ENCODE results near the gene GSS. TPM values are rescaled to one million over a fixed set of nuclear protein-coding genes. Genes with fewer than 3 reads are reported as not detected.
A peak's percentile ranks its signal among the peaks of the same experiment; 100 is the strongest.
"Not testable (repeated sequence)": the region's sequence is repeated elsewhere in the genome, so short reads cannot be mapped to it uniquely, and the experiment has no call there.

The GSS gene
- total and polyA plus RNA-seq, 2 experiments from 2014 or later: 68.3 to 80.7 TPM

DNA sequence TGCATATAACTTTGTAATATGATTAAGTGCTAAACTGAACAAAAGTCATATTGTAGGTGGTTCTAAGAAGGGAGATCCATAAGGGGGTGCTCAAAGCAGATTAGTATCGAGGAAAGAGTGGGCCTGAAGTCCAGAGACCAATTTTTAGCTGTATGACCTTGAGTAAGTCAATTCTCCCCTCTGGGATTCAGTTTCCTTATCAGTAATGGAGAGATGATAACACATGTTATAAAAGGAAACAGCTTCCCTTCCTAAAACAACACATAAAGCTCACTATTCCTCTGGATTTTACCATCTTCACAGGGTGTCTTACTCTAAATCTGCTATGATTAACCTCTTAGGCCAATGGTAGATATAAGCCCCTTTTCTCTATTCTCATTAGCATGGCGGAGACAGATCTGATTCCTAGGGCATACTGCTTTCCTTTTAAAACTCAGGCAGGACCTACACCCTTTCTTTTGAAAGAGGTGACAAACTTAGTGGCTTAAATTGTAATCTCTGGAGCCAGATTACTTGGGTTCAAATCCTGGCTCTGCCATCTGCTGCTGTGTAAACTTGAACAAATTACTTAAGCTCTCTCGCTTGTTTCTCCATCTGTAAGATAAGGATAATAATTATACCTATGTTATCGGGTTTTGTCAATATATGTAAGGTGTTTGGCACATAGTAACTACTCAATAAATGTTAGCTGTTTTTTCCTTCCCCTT, 39.7 kb downstream of the GSS start:
- DNase-seq: no peak
- no peaks in the 10 kb centered on the region for H3K36me3 ChIP-seq (ENCODE audit: low read depth)

DNA sequence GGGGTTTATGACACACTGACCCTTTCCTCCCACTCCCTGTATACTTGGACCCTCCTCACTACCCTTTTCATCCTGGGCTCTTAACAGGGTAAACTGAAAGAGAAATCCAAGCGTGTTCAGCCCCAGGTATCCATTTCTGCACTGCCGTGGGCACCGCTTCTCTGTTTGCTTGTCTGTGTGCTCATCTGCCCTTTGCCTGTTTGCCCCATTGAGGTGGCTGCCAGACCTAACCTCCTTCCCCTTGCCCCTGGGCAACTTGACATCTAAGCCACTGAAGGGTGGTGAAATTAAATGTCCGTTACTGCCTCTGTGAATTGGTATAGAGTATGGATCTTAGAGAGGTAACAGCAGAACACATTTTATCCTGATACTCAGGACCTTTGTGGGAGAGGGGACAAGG, 40.5 kb downstream of the GSS start:
- Histone ChIP-seq H3K9me2 (ENCODE audit: insufficient read depth) (no peaks in the 10 kb centered on the region), H3K4me3 (no peak overlapping the region), H3K79me2 (ENCODE audit: insufficient read depth) (no peaks in the 10 kb centered on the region; the same call in 1 of the 2 replicates), H3K4me1 (ENCODE audit: insufficient read depth) (no peaks in the 10 kb centered on the region), H2AFZ (no peak overlapping the region), H3K27ac (no peak overlapping the region), H3K4me2 (ENCODE audit: unreplicated experiment) (no peak overlapping the region), H3K9ac (no peak overlapping the region), H3K9me3 (ENCODE audit: low read depth) (no peaks in the 10 kb centered on the region), H4K20me1 (ENCODE audit: insufficient read depth) (no peaks in the 10 kb centered on the region), H3K36me3 (ENCODE audit: low read depth) (no peaks in the 10 kb centered on the region), H3K27me3 (replicated peaks; ENCODE audit: insufficient read depth) (no peaks in the 10 kb centered on the region), H3F3A (ENCODE audit: insufficient read depth) (no peaks in the 10 kb centered on the region)
- in situ Hi-C loops (cut with MboI): no loop called here
- DNase-seq: no peak
- 90 to 94% methylated on average over 4 of the region's 4 CpGs for WGBS, 2 experiments (ENCODE audit: low coverage in 1 of 2, low lambda C conversion rate in 2 of 2, missing lambda C conversion rate in 2 of 2)
- TF ChIP-seq EZH2phosphoT487 (IDR thresholded peaks at IDR 0.05; ENCODE audit: insufficient read depth, low read depth): no peak
- no peak for TF ChIP-seq EZH2 (IDR thresholded peaks at IDR 0.05; ENCODE audit: insufficient read depth, poor library complexity, severe bottlenecking)

More for the DNA sequence above, 39.7 kb downstream of the GSS start:
- Histone ChIP-seq H3K9me2 (ENCODE audit: insufficient read depth) (no peaks in the 10 kb centered on the region), H3K79me2 (ENCODE audit: insufficient read depth) (no peaks in the 10 kb centered on the region; the same call in 1 of the 2 replicates), H3K4me1 (ENCODE audit: insufficient read depth) (no peaks in the 10 kb centered on the region), H3K4me2 (ENCODE audit: unreplicated experiment) (no peak overlapping the region), H3F3A (ENCODE audit: insufficient read depth) (no peaks in the 10 kb centered on the region), H4K20me1 (ENCODE audit: insufficient read depth) (no peaks in the 10 kb centered on the region), H3K9ac (no peak overlapping the region), H3K27me3 (replicated peaks; ENCODE audit: insufficient read depth) (no peaks in the 10 kb centered on the region), H3K4me3 (no peak overlapping the region), H3K9me3 (ENCODE audit: low read depth) (no peaks in the 10 kb centered on the region), H3K27ac (no peak overlapping the region), H2AFZ (no peak overlapping the region)
- 93 to 96% methylated on average over 4 of the region's 4 CpGs for WGBS, 2 experiments (ENCODE audit: low coverage in 1 of 2, low lambda C conversion rate in 2 of 2, missing lambda C conversion rate in 2 of 2)
- TF ChIP-seq EZH2phosphoT487 (IDR thresholded peaks at IDR 0.05; ENCODE audit: insufficient read depth, low read depth): no peak
- no peak for TF ChIP-seq EZH2 (IDR thresholded peaks at IDR 0.05; ENCODE audit: insufficient read depth, poor library complexity, severe bottlenecking)
- in situ Hi-C loops (cut with MboI): no loop called here

DNA sequence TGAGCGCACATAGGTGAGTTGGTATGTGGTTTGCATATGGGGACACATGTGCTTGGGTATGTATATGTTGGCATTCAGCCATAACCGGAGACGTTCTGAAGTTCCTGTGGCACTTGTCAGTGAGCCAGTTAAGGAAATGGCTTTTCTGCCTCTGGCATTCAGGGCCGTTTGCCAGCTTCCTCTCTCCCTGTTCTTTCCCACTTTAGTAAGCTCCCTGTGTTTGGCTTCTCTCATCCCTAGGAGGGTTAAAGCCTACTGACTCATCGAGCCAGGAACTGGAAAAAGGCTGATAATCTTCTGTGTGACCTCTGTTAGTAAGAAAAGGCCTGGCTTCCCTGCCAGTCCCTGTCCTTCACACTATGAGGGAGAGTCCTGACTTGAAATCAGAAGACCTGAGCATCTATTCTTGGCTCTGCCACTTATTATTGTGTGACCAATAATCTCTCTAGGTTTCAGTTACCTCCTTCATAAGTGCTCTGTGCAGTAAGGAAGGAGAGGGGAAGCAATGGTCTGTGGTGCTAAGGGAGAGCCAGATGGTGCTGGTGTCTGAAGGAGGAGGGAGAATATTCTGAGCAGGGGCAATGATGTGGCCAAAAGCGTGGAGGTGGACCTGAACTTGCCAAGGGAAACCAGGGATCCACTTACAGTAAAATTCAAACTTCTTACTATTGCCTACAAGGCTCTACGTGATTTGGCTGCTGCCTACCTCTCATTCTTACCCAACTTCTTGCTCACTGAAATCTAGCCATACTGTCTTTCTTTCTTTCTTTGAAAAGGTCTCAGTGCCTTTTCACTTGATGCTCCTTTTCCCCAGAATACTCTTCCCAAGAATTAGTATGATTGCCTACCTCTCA, 47.8 kb downstream of the GSS start:
- no peaks in the 10 kb centered on the region for H3K36me3 ChIP-seq (ENCODE audit: low read depth)
- 34% methylated on average over 7 of the region's 7 CpGs for WGBS, 2 experiments (ENCODE audit: low coverage in 1 of 2, low lambda C conversion rate in 2 of 2, missing lambda C conversion rate in 2 of 2)
- no peaks in the 10 kb centered on the region for H3K9me3 ChIP-seq (ENCODE audit: low read depth)
- peaks cover 15% of the 10 kb centered on the region for H3K4me1 ChIP-seq (ENCODE audit: insufficient read depth)
- no peaks in the 10 kb centered on the region for H3K27me3 ChIP-seq (replicated peaks; ENCODE audit: insufficient read depth)
- 0 out of 2 replicates have a peak overlapping the region, but pooled peaks have one; percentile 33 for H3K9ac ChIP-seq
- no peaks in the 10 kb centered on the region for H3K9me2 ChIP-seq (ENCODE audit: insufficient read depth)
- DNase-seq: peak; percentile 89
- TF ChIP-seq EZH2 (IDR thresholded peaks at IDR 0.05; ENCODE audit: insufficient read depth, poor library complexity, severe bottlenecking) (no peak), EZH2phosphoT487 (IDR thresholded peaks at IDR 0.05; ENCODE audit: insufficient read depth, low read depth) (no peak)
- H3K4me3 ChIP-seq: no peak overlapping the region
- peaks cover 25% of the 10 kb centered on the region for H3F3A ChIP-seq (ENCODE audit: insufficient read depth)
- H3K4me2 ChIP-seq (ENCODE audit: unreplicated experiment): peak overlapping the region; percentile 52
- H2AFZ ChIP-seq: no peak overlapping the region
- H4K20me1 ChIP-seq (ENCODE audit: insufficient read depth): no peaks in the 10 kb centered on the region
- peak overlapping the region; percentile 63 for H3K27ac ChIP-seq
- in situ Hi-C loops (cut with MboI): no loop called here
- H3K79me2 ChIP-seq (ENCODE audit: insufficient read depth): no peaks in the 10 kb centered on the region; the same call in 1 of the 2 replicates

DNA sequence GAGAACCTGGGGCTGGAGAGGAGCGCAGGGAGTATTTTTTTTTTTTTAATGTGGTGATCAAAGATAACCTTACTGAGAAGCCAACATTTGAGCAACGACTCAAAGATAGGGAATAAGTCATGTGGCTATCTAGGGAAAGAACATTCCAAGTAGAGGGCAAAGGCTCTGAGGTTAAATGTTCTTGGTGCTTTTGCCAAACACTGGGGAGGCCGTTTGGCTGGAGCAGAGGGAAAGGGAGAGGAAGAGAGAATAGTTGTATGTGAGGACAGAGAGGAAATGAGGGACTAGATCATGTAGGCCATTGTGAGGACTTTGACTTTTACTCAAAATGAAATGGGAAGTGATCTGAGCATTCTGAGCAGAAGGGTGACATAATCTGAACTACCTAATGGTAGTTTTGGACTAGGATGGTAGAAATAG, 51.4 kb downstream of the GSS start:
- in situ Hi-C loops (cut with MboI): no loop called here
- no peak for TF ChIP-seq EZH2 (IDR thresholded peaks at IDR 0.05; ENCODE audit: insufficient read depth, poor library complexity, severe bottlenecking)
- TF ChIP-seq EZH2phosphoT487 (IDR thresholded peaks at IDR 0.05; ENCODE audit: insufficient read depth, low read depth): no peak
- Histone ChIP-seq H3K4me2 (ENCODE audit: unreplicated experiment) (no peak overlapping the region), H2AFZ (no peak overlapping the region), H4K20me1 (ENCODE audit: insufficient read depth) (no peaks in the 10 kb centered on the region), H3K9me3 (ENCODE audit: low read depth) (no peaks in the 10 kb centered on the region), H3F3A (ENCODE audit: insufficient read depth) (peaks cover 22% of the 10 kb centered on the region), H3K79me2 (ENCODE audit: insufficient read depth) (no peaks in the 10 kb centered on the region), H3K4me3 (no peak overlapping the region), H3K9ac (no peak overlapping the region), H3K9me2 (ENCODE audit: insufficient read depth) (peaks cover 5% of the 10 kb centered on the region; the same call in 1 of the 2 replicates), H3K36me3 (ENCODE audit: low read depth) (no peaks in the 10 kb centered on the region), H3K27me3 (replicated peaks; ENCODE audit: insufficient read depth) (no peaks in the 10 kb centered on the region), H3K27ac (no peak overlapping the region), H3K4me1 (ENCODE audit: insufficient read depth) (peaks cover 15% of the 10 kb centered on the region)
- no peak for DNase-seq
- WGBS, 2 experiments (ENCODE audit: low coverage in 1 of 2, low lambda C conversion rate in 2 of 2, missing lambda C conversion rate in 2 of 2): 78 to 87% methylated on average over 3 of the region's 3 CpGs

DNA sequence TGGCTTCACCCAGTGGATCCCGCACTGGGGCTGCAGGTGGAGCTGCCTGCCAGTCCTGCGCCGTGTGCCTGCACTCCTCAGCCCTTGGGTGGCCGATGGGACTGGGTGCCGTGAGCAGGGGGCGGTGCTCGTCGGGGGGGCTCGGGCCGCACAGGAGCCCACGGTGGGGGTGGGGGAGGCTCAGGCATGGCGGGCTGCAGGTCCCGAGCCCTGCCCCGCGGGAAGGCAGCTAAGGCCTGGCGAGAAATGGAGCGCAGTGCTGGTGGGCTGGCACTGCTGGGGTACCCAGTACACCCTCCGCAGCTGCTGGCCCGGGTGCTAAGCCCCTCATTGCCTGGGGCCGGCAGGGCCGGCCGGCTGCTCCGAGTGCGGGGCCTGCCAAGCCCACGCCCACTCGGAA, 56.9 kb downstream of the GSS start:
- H3K36me3 ChIP-seq (ENCODE audit: low read depth); H3K9ac ChIP-seq; H2AFZ ChIP-seq; H3K4me2 ChIP-seq (ENCODE audit: unreplicated experiment); H3K27me3 ChIP-seq (replicated peaks; ENCODE audit: insufficient read depth); H3K79me2 ChIP-seq (ENCODE audit: insufficient read depth); H3K9me2 ChIP-seq (ENCODE audit: insufficient read depth); H3K27ac ChIP-seq; H3F3A ChIP-seq (ENCODE audit: insufficient read depth); H3K4me1 ChIP-seq (ENCODE audit: insufficient read depth); in situ Hi-C loops (cut with MboI); DNase-seq; H3K9me3 ChIP-seq (ENCODE audit: low read depth); H3K4me3 ChIP-seq; H4K20me1 ChIP-seq (ENCODE audit: insufficient read depth): not testable (repeated sequence)
- WGBS, 2 experiments (ENCODE audit: low coverage in 1 of 2, low lambda C conversion rate in 2 of 2, missing lambda C conversion rate in 2 of 2): 94 to 95% methylated on average over 10 to 25 of the region's 26 CpGs

DNA sequence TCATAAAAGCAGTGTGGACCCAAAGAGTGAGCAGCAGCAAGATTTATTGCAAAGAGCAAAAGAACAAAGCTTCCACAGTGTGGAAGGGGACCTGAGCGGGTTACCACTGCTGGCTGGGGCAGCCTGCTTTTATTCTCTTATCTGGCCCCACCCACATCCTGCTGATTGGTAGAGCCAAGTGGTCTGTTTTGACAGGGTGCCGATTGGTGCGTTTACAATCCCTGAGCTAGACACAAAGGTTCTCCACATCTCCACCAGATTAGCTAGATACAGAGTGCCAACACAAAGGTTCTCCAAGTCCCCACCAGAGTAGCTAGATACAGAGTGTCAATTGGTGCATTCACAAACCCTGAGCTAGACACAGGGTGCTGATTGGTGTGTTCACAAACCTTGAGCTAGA, 57.5 kb downstream of the GSS start:
- H3K36me3 ChIP-seq (ENCODE audit: low read depth); H3K4me2 ChIP-seq (ENCODE audit: unreplicated experiment); H3K9me3 ChIP-seq (ENCODE audit: low read depth); H3K9ac ChIP-seq; H4K20me1 ChIP-seq (ENCODE audit: insufficient read depth); H3K79me2 ChIP-seq (ENCODE audit: insufficient read depth); H3K27ac ChIP-seq; H3K27me3 ChIP-seq (replicated peaks; ENCODE audit: insufficient read depth); in situ Hi-C loops (cut with MboI); H3F3A ChIP-seq (ENCODE audit: insufficient read depth); H3K4me1 ChIP-seq (ENCODE audit: insufficient read depth); H2AFZ ChIP-seq; H3K9me2 ChIP-seq (ENCODE audit: insufficient read depth); H3K4me3 ChIP-seq; DNase-seq: not testable (repeated sequence)
- WGBS, 2 experiments (ENCODE audit: low coverage in 1 of 2, low lambda C conversion rate in 2 of 2, missing lambda C conversion rate in 2 of 2): 95 to 97% methylated on average over 2 to 3 of the region's 3 CpGs
